A673 (cell line): Measurements from ENCODE around the gene ORM1.
A peak's percentile ranks its signal among the peaks of the same experiment; 100 is the strongest.

ENCODE experiments used
- EZH2 ChIP-seq: fragments of 200-600 bp; sonication (generic); IDR thresholded peaks from 2 replicates; pipeline ENCODE4 v1.6.1; 2017; ENCODE audit warnings: borderline replicate concordance, low read depth, mild to moderate bottlenecking, mixed read lengths, antibody characterized with exemption, low read length; ENCODE audit not compliant: poor library complexity, severe bottlenecking
- TF ChIP-seq, protein P1 (sequence below): fragments of 300-800, 200-600 bp; sonication (generic); conservative IDR thresholded peaks from 2 replicates; pipeline ENCODE4 v1.5.1; 2017; ENCODE audit warnings: low read depth, mild to moderate bottlenecking, antibody characterized with exemption, low read length, moderate library complexity, mixed read lengths

DNA sequence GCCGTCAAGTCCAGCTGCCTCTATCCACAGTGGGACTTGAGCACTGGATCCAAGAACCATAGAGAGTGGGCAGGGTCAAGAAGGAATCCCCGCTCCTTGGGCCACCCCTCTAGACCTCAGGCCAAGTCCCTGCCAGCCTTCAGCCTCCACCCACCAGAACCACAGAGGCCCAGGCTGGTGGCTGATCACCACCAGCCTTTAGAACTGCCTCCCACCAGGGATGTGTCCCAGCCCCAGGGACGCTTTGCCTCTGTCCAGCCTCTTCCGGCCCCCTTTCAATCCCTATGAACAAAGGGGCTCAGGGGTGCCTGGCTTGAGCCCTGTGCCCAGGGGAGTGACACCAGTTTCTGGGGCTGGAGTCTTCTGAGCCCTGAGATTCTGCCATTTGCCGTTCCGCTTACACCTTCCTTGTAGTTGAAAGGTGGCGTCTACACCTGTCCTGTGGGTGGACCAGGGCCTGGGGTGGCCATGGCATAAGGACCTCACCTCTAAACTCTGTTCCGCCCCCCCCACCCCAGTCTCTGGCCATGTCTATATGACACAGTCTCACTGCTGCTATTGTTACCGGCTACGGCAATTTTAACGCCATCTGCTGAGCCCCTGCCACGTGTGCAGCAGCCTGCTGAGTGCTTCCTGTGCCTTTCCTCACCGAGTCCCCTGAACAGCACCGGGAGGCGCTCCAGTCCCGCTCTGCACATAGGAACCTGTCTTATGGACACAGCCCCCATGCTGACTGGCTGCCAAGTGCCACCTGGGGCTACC, 35.7 kb upstream of the ORM1 start:
- TF ChIP-seq EZH2: no peak
- TF ChIP-seq, protein P1, sequence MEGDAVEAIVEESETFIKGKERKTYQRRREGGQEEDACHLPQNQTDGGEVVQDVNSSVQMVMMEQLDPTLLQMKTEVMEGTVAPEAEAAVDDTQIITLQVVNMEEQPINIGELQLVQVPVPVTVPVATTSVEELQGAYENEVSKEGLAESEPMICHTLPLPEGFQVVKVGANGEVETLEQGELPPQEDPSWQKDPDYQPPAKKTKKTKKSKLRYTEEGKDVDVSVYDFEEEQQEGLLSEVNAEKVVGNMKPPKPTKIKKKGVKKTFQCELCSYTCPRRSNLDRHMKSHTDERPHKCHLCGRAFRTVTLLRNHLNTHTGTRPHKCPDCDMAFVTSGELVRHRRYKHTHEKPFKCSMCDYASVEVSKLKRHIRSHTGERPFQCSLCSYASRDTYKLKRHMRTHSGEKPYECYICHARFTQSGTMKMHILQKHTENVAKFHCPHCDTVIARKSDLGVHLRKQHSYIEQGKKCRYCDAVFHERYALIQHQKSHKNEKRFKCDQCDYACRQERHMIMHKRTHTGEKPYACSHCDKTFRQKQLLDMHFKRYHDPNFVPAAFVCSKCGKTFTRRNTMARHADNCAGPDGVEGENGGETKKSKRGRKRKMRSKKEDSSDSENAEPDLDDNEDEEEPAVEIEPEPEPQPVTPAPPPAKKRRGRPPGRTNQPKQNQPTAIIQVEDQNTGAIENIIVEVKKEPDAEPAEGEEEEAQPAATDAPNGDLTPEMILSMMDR: peak; percentile 35; the same call in 1 of the 2 replicates
